WERI-Rb-1 (cell line): ENCODE data around the gene TGFB1I1.

Experiments
- DNase-seq: peaks from one replicate; pipeline ENCODE4 v3.0.0-alpha.2; 2020
- H3K27ac ChIP-seq: fragments of 250-450 bp; sonication (Bioruptor Pico); 2 replicates; pipeline ENCODE4 v1.5.1; 2020; ENCODE audit warnings: mild to moderate bottlenecking, moderate library complexity
- H3K27me3 ChIP-seq: fragments of 250-450 bp; sonication (Bioruptor Pico); 2 replicates; pipeline ENCODE4 v1.5.1; 2021; ENCODE audit warnings: mild to moderate bottlenecking, low read depth, moderate library complexity; ENCODE audit not compliant: insufficient read depth, severe bottlenecking
- H3K36me3 ChIP-seq: fragments of 250-450 bp; sonication (Bioruptor Pico); 2 replicates; pipeline ENCODE4 v1.5.1; 2020; ENCODE audit warnings: mild to moderate bottlenecking, moderate library complexity
- H3K4me3 ChIP-seq: 2 replicates; pipeline ENCODE4 v1.5.1; 2011; ENCODE audit warnings: low read depth, mild to moderate bottlenecking, control low read depth, low read length
- H3K9me3 ChIP-seq: fragments of 250-450 bp; sonication (Bioruptor Pico); 2 replicates; pipeline ENCODE4 v1.5.1; 2021; ENCODE audit warnings: mild to moderate bottlenecking, moderate library complexity; ENCODE audit not compliant: severe bottlenecking
- CTCF ChIP-seq: IDR thresholded peaks from 2 replicates; pipeline ENCODE4 v1.5.1; 2011; ENCODE audit warnings: low read depth, mild to moderate bottlenecking, control low read depth, inconsistent platforms, low read length

The TGFB1I1 gene

GRCh38 chr16:31428638-31429247 lies 43.2 kb upstream of the TGFB1I1 start:
- TF ChIP-seq CTCF: no peak
- no peak overlapping the region for H3K4me3 ChIP-seq

GRCh38 chr16:31429314-31429713 lies 42.6 kb upstream of the TGFB1I1 start:
- H3K9me3 ChIP-seq: no peaks in the 10 kb centered on the region
- no peak overlapping the region for H3K27ac ChIP-seq
- no peak for TF ChIP-seq CTCF
- H3K27me3 ChIP-seq: peaks cover 3% of the 10 kb centered on the region
- H3K4me3 ChIP-seq: no peak overlapping the region
- H3K36me3 ChIP-seq: no peaks in the 10 kb centered on the region
- DNase-seq: no peak

More at GRCh38 chr16:31428638-31429247, 43.2 kb upstream of the TGFB1I1 start:
- no peak for DNase-seq
- Histone ChIP-seq H3K9me3 (no peaks in the 10 kb centered on the region), H3K27me3 (peaks cover 3% of the 10 kb centered on the region), H3K36me3 (no peaks in the 10 kb centered on the region), H3K27ac (no peak overlapping the region)

DNA sequence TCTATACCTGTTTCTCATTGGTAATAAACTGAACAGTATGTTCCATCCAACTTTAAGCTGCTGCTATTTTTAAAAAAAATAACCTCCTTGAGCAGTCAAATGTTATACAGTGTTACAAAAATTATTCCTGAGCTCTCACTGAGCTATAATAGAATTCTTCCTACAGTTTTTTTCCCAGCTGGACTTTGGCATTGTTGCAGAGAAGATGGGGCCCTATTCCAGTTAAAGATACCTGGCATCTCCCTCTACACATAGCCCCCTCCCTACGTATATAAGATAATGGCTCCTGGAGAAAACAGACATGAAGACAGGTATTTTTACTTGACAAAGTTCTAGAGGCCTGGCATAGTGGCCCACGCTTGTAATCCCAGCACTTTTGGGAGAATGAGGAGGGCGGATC lies 42.2 kb upstream of the TGFB1I1 start:
- Histone ChIP-seq H3K27ac (no peak overlapping the region), H3K9me3 (no peaks in the 10 kb centered on the region), H3K4me3 (no peak overlapping the region), H3K36me3 (no peaks in the 10 kb centered on the region), H3K27me3 (peaks cover 3% of the 10 kb centered on the region)
- TF ChIP-seq CTCF: no peak
- DNase-seq: no peak

GRCh38 chr16:31430380-31431052 lies 41.4 kb upstream of the TGFB1I1 start:
- no peak for TF ChIP-seq CTCF
- Histone ChIP-seq H3K27ac (no peak overlapping the region), H3K4me3 (no peak overlapping the region), H3K9me3 (no peaks in the 10 kb centered on the region), H3K27me3 (no peaks in the 10 kb centered on the region), H3K36me3 (no peaks in the 10 kb centered on the region)
- no peak for DNase-seq

DNA sequence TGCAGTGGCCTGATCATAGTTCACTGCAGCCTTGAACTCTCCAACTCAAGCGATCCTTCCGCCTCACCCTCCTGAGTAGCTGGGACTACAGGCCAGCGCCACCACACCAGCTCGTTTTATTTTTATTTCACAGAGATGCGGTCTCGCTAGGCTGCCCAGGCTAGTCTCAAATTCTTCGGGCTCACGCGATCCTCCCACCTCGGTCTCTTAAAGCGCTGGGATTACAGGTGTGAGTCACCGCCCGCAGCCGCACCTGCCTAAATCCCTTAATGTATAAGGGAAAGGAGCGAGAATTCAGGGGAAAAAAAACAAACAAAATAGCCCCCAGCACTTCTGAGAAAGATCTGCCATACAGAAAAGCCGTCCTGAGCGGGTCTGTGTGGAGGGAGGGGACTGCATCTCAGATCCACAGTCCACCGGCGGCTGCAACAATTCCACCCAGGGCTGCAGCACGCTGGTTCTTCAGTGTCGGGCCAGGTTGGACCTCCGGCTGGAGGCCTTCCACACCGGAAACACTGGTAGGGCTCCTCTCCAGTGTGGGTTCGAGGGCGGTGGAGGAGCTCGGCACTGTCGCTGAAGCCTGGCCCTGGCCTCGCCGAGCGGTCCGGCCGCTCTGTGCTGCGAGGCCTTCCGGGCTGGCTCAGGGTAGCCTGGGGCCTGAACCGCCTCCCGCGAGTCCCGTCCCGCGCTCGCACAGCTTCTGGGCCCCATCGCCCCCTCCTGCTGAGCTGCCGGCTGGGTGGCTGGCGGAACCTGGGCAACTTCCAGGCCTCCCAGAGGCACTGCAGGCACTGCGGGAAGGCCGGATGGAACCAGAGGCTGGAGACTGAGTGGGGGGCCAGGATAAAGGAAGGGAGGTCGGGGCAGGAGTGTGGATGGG lies 36.4 kb upstream of the TGFB1I1 start:
- no peak for TF ChIP-seq CTCF
- H3K9me3 ChIP-seq: no peaks in the 10 kb centered on the region
- no peak for DNase-seq
- no peaks in the 10 kb centered on the region for H3K36me3 ChIP-seq
- H3K27me3 ChIP-seq: no peaks in the 10 kb centered on the region
- H3K27ac ChIP-seq: no peak overlapping the region
- H3K4me3 ChIP-seq: no peak overlapping the region
